GM19452 (cell line): Measurements from ENCODE around the gene RMRP.
"Not testable (repeated sequence)": the region's sequence is repeated elsewhere in the genome, so short reads cannot be mapped to it uniquely, and the experiment has no call there.

ENCODE experiments used
- ATAC-seq: cut with Tn5 transposase; IDR thresholded peaks from one replicate; pipeline ENCODE4 v1.9.1; 2021; ENCODE audit not compliant: unreplicated experiment

Gene RMRP

GRCh38 chr9:35615981-35616680 lies 41.7 kb downstream of the RMRP start:
- no peak for ATAC-seq

- no peak for ATAC-seq
Measured at GRCh38 chr9:35612843-35613242, 45.0 kb downstream of the RMRP start.

GRCh38 chr9:35612066-35612465 lies 45.8 kb downstream of the RMRP start:
- ATAC-seq, result not testable (repeated sequence)

- ATAC-seq, result no peak
Measured at GRCh38 chr9:35611230-35611797, 46.5 kb downstream of the RMRP start.

- ATAC-seq, result no peak
Measured at GRCh38 chr9:35609820-35610163, 48.0 kb downstream of the RMRP start.

GRCh38 chr9:35609001-35609819 lies 48.6 kb downstream of the RMRP start:
- ATAC-seq, result no peak

GRCh38 chr9:35608221-35608620 lies 49.6 kb downstream of the RMRP start:
- no peak for ATAC-seq
